ENCODE results near the gene ACSF2.

The ACSF2 gene

GRCh38 chr17:50425682-50426471 lies at the start of gene ACSF2:
TSS of gene ACSF2 (plus strand) at chr17:50426218. CDS start at chr17:50426262, 44 bp downstream.
- DNase-seq (ENCODE audit: low spot score in 2 of 2) (peak; percentile 38 to 41), ATAC-seq (replicated peaks; ENCODE audit: extremely low read depth, poor library complexity, severe bottlenecking) (peak; percentile 86)
- Mint-ChIP-seq H3K4me1 (peaks cover 31% of the 10 kb centered on the region), H3K36me3 (ENCODE audit: insufficient read depth) (peaks cover 1% of the 10 kb centered on the region), H3K27ac (ENCODE audit: low read depth) (peak within 1 kb of the TSS; percentile 57), H3K4me3 (peak within 1 kb of the TSS; percentile 86), H3K27me3 (no peaks in the 10 kb centered on the region), H3K9me3 (no peaks in the 10 kb centered on the region)

GRCh38 chr17:50379351-50380132 lies 46.5 kb upstream of the ACSF2 start:
- no peaks in the 10 kb centered on the region for H3K4me1 Mint-ChIP-seq
- no peaks in the 10 kb centered on the region for H3K27me3 Mint-ChIP-seq
- no peak for ATAC-seq (replicated peaks; ENCODE audit: extremely low read depth, poor library complexity, severe bottlenecking)
- no peaks in the 10 kb centered on the region for H3K9me3 Mint-ChIP-seq
- no peak overlapping the region for H3K4me3 Mint-ChIP-seq
- peaks cover 30% of the 10 kb centered on the region for H3K36me3 Mint-ChIP-seq (ENCODE audit: insufficient read depth)
- no peak overlapping the region for H3K27ac Mint-ChIP-seq (ENCODE audit: low read depth)
- DNase-seq (ENCODE audit: low spot score in 2 of 2), result no peak

- DNase-seq (ENCODE audit: low spot score in 2 of 2) (no peak), ATAC-seq (replicated peaks; ENCODE audit: extremely low read depth, poor library complexity, severe bottlenecking) (no peak)
- H3K36me3 Mint-ChIP-seq (ENCODE audit: insufficient read depth), result peaks cover 40% of the 10 kb centered on the region
- peaks cover 5% of the 10 kb centered on the region for H3K4me1 Mint-ChIP-seq
- H3K27ac Mint-ChIP-seq (ENCODE audit: low read depth), result no peak overlapping the region
- H3K27me3 Mint-ChIP-seq, result no peaks in the 10 kb centered on the region
- no peak overlapping the region for H3K4me3 Mint-ChIP-seq
- no peaks in the 10 kb centered on the region for H3K9me3 Mint-ChIP-seq
Measured at GRCh38 chr17:50380369-50381259, 45.4 kb upstream of the ACSF2 start.

- H3K36me3 Mint-ChIP-seq (ENCODE audit: insufficient read depth), result peaks cover 41% of the 10 kb centered on the region
- no peak overlapping the region for H3K27ac Mint-ChIP-seq (ENCODE audit: low read depth)
- DNase-seq (ENCODE audit: low spot score in 2 of 2) (no peak), ATAC-seq (replicated peaks; ENCODE audit: extremely low read depth, poor library complexity, severe bottlenecking) (no peak)
- no peak overlapping the region for H3K4me3 Mint-ChIP-seq
- no peaks in the 10 kb centered on the region for H3K27me3 Mint-ChIP-seq
- no peaks in the 10 kb centered on the region for H3K9me3 Mint-ChIP-seq
- H3K4me1 Mint-ChIP-seq, result peaks cover 7% of the 10 kb centered on the region
Measured at GRCh38 chr17:50381260-50381815, 44.7 kb upstream of the ACSF2 start.

- DNase-seq (ENCODE audit: low spot score in 2 of 2), result no peak
- H3K27me3 Mint-ChIP-seq, result no peaks in the 10 kb centered on the region
- peaks cover 43% of the 10 kb centered on the region for H3K36me3 Mint-ChIP-seq (ENCODE audit: insufficient read depth)
- peaks cover 10% of the 10 kb centered on the region for H3K4me1 Mint-ChIP-seq
- H3K27ac Mint-ChIP-seq (ENCODE audit: low read depth), result no peak overlapping the region
- no peaks in the 10 kb centered on the region for H3K9me3 Mint-ChIP-seq
- ATAC-seq (replicated peaks; ENCODE audit: extremely low read depth, poor library complexity, severe bottlenecking), result no peak
- H3K4me3 Mint-ChIP-seq, result no peak overlapping the region
Measured at GRCh38 chr17:50381920-50382319, 44.1 kb upstream of the ACSF2 start.

GRCh38 chr17:50382931-50383330 lies 43.1 kb upstream of the ACSF2 start:
- no peak overlapping the region for H3K4me3 Mint-ChIP-seq
- peaks cover 10% of the 10 kb centered on the region for H3K4me1 Mint-ChIP-seq
- no peak overlapping the region for H3K27ac Mint-ChIP-seq (ENCODE audit: low read depth)
- no peaks in the 10 kb centered on the region for H3K27me3 Mint-ChIP-seq
- ATAC-seq (replicated peaks; ENCODE audit: extremely low read depth, poor library complexity, severe bottlenecking) (no peak), DNase-seq (ENCODE audit: low spot score in 2 of 2) (no peak)
- H3K9me3 Mint-ChIP-seq, result no peaks in the 10 kb centered on the region
- peaks cover 52% of the 10 kb centered on the region for H3K36me3 Mint-ChIP-seq (ENCODE audit: insufficient read depth)

GRCh38 chr17:50386510-50386909 lies 39.5 kb upstream of the ACSF2 start:
- ATAC-seq (replicated peaks; ENCODE audit: extremely low read depth, poor library complexity, severe bottlenecking), result no peak
- peaks cover 10% of the 10 kb centered on the region for H3K4me1 Mint-ChIP-seq
- no peak for DNase-seq (ENCODE audit: low spot score in 2 of 2)
- no peak overlapping the region for H3K27ac Mint-ChIP-seq (ENCODE audit: low read depth)
- no peaks in the 10 kb centered on the region for H3K9me3 Mint-ChIP-seq
- no peaks in the 10 kb centered on the region for H3K27me3 Mint-ChIP-seq
- no peak overlapping the region for H3K4me3 Mint-ChIP-seq
- peaks cover 68% of the 10 kb centered on the region for H3K36me3 Mint-ChIP-seq (ENCODE audit: insufficient read depth)

GRCh38 chr17:50388728-50389127 lies 37.3 kb upstream of the ACSF2 start:
- no peaks in the 10 kb centered on the region for H3K9me3 Mint-ChIP-seq
- no peaks in the 10 kb centered on the region for H3K27me3 Mint-ChIP-seq
- H3K4me3 Mint-ChIP-seq, result no peak overlapping the region
- DNase-seq (ENCODE audit: low spot score in 2 of 2) (no peak), ATAC-seq (replicated peaks; ENCODE audit: extremely low read depth, poor library complexity, severe bottlenecking) (no peak)
- peaks cover 19% of the 10 kb centered on the region for H3K4me1 Mint-ChIP-seq
- H3K27ac Mint-ChIP-seq (ENCODE audit: low read depth), result no peak overlapping the region
- peaks cover 80% of the 10 kb centered on the region for H3K36me3 Mint-ChIP-seq (ENCODE audit: insufficient read depth)

GRCh38 chr17:50389534-50389933 lies 36.5 kb upstream of the ACSF2 start:
- ATAC-seq (replicated peaks; ENCODE audit: extremely low read depth, poor library complexity, severe bottlenecking) (no peak), DNase-seq (ENCODE audit: low spot score in 2 of 2) (no peak)
- no peaks in the 10 kb centered on the region for H3K9me3 Mint-ChIP-seq
- peaks cover 25% of the 10 kb centered on the region for H3K4me1 Mint-ChIP-seq
- H3K4me3 Mint-ChIP-seq, result no peak overlapping the region
- H3K27me3 Mint-ChIP-seq, result no peaks in the 10 kb centered on the region
- no peak overlapping the region for H3K27ac Mint-ChIP-seq (ENCODE audit: low read depth)
- H3K36me3 Mint-ChIP-seq (ENCODE audit: insufficient read depth), result peaks cover 79% of the 10 kb centered on the region

- peaks cover 34% of the 10 kb centered on the region for H3K4me1 Mint-ChIP-seq
- peaks cover 64% of the 10 kb centered on the region for H3K36me3 Mint-ChIP-seq (ENCODE audit: insufficient read depth)
- ATAC-seq (replicated peaks; ENCODE audit: extremely low read depth, poor library complexity, severe bottlenecking) (no peak), DNase-seq (ENCODE audit: low spot score in 2 of 2) (no peak)
- H3K4me3 Mint-ChIP-seq, result no peak overlapping the region
- no peak overlapping the region for H3K27ac Mint-ChIP-seq (ENCODE audit: low read depth)
- no peaks in the 10 kb centered on the region for H3K9me3 Mint-ChIP-seq
- H3K27me3 Mint-ChIP-seq, result no peaks in the 10 kb centered on the region
Measured at GRCh38 chr17:50392621-50393020, 33.4 kb upstream of the ACSF2 start.

- ATAC-seq (replicated peaks; ENCODE audit: extremely low read depth, poor library complexity, severe bottlenecking) (no peak), DNase-seq (ENCODE audit: low spot score in 2 of 2) (no peak)
- H3K27me3 Mint-ChIP-seq, result no peaks in the 10 kb centered on the region
- no peak overlapping the region for H3K4me3 Mint-ChIP-seq
- no peaks in the 10 kb centered on the region for H3K9me3 Mint-ChIP-seq
- H3K27ac Mint-ChIP-seq (ENCODE audit: low read depth), result no peak overlapping the region
- peaks cover 38% of the 10 kb centered on the region for H3K4me1 Mint-ChIP-seq
- peaks cover 54% of the 10 kb centered on the region for H3K36me3 Mint-ChIP-seq (ENCODE audit: insufficient read depth)
Measured at GRCh38 chr17:50393700-50394099, 32.3 kb upstream of the ACSF2 start.

- Mint-ChIP-seq H3K9me3 (no peaks in the 10 kb centered on the region), H3K27ac (ENCODE audit: low read depth) (no peak overlapping the region), H3K36me3 (ENCODE audit: insufficient read depth) (peaks cover 46% of the 10 kb centered on the region), H3K4me3 (peak overlapping the region; percentile 80), H3K27me3 (no peaks in the 10 kb centered on the region), H3K4me1 (peaks cover 38% of the 10 kb centered on the region)
- DNase-seq (ENCODE audit: low spot score in 2 of 2), result no peak
- no peak for ATAC-seq (replicated peaks; ENCODE audit: extremely low read depth, poor library complexity, severe bottlenecking)
Measured at GRCh38 chr17:50394711-50395110, 31.3 kb upstream of the ACSF2 start.

Measured in central memory CD8-positive, alpha-beta T cell (primary cell).